Common myeloid progenitor, CD34-positive (primary cell): ENCODE results near the gene RNU1-3.
"Not testable (repeated sequence)": the region's sequence is repeated elsewhere in the genome, so short reads cannot be mapped to it uniquely, and the experiment has no call there.

Experiments
- CTCF ChIA-PET: fragments of 350-600 bp; sonication (Branson Sonifier 250); formaldehyde crosslinking; loops from one replicate; lab custom pipeline; 2021; ENCODE audit warnings: antibody characterized with exemption; lab: Charles Lee
- POLR2A ChIA-PET: fragments of 350-600 bp; sonication (Branson Sonifier 250); formaldehyde crosslinking; loops from one replicate; lab custom pipeline; 2021; ENCODE audit warnings: antibody characterized with exemption; lab: Charles Lee
- DNase-seq, 3 donors: peaks; one replicate each; pipeline versions ENCODE4 v3.0.0 to v3.0.0-alpha.2; 2013
- H3K27ac ChIP-seq, 2 experiments: 1 replicate in 1 of 2; 2 replicates in 1 of 2; pipeline ENCODE4 v1.7.0; 2013; ENCODE audit warnings: inconsistent platforms in 2 of 2, low read length in 2 of 2, mild to moderate bottlenecking in 2 of 2, low read depth in 1 of 2, moderate library complexity in 1 of 2; ENCODE audit not compliant: severe bottlenecking in 2 of 2, insufficient read depth in 1 of 2, poor library complexity in 1 of 2
- H3K27me3 ChIP-seq, 5 experiments: replicated peaks in 2 of 5; 1 replicate in 3 of 5; 2 replicates in 2 of 5; pipeline versions ENCODE4 v1.6.1 to v1.7.0; 2013; ENCODE audit warnings: low read length in 4 of 5, mild to moderate bottlenecking in 2 of 5, moderate library complexity in 2 of 5, inconsistent platforms in 1 of 5; ENCODE audit not compliant: insufficient read depth in 5 of 5, control insufficient read depth in 4 of 5
- H3K36me3 ChIP-seq, 4 experiments: 1 replicate in 2 of 4; 2 replicates in 2 of 4; pipeline versions ENCODE4 v1.6.1 to v1.7.0; 2013; ENCODE audit warnings: low read length in 3 of 4, control low read depth in 1 of 4, mild to moderate bottlenecking in 1 of 4; ENCODE audit not compliant: control insufficient read depth in 4 of 4, insufficient read depth in 4 of 4
- H3K4me1 ChIP-seq, 4 experiments: 1 replicate in 3 of 4; 2 replicates in 1 of 4; pipeline versions ENCODE4 v1.6.1 to v1.7.1; 2013; ENCODE audit warnings: low read length in 3 of 4, mild to moderate bottlenecking in 3 of 4, control low read depth in 1 of 4, inconsistent platforms in 1 of 4, moderate library complexity in 1 of 4; ENCODE audit not compliant: control insufficient read depth in 4 of 4, insufficient read depth in 4 of 4; ENCODE audit errors: control extremely low read depth in 1 of 4
- H3K4me3 ChIP-seq, 7 experiments: 1 replicate in 4 of 7; 2 replicates in 3 of 7; pipeline versions ENCODE4 v1.5.1 to v1.7.0; 2013; ENCODE audit warnings: mild to moderate bottlenecking in 7 of 7, low read length in 6 of 7, moderate library complexity in 6 of 7, inconsistent platforms in 2 of 7, low read depth in 2 of 7, control low read depth in 1 of 7; ENCODE audit not compliant: insufficient read depth in 4 of 7, control insufficient read depth in 1 of 7; ENCODE audit errors: extremely low read depth in 1 of 7
- H3K9me3 ChIP-seq, 5 experiments: 1 replicate in 4 of 5; 2 replicates in 1 of 5; pipeline versions ENCODE4 v1.6.1 to v1.7.1; 2013; ENCODE audit warnings: low read length in 4 of 5, mild to moderate bottlenecking in 2 of 5, inconsistent platforms in 1 of 5, low read depth in 1 of 5, moderate library complexity in 1 of 5; ENCODE audit not compliant: control insufficient read depth in 4 of 5, insufficient read depth in 2 of 5; ENCODE audit errors: control extremely low read depth in 1 of 5
- WGBS: methylation state at CpG from one replicate; pipeline ENCODE4 v1.1.5; 2013; ENCODE audit not compliant: insufficient coverage; 5-methylcytosine and 5-hydroxymethylcytosine counted together

Gene RNU1-3

GRCh38 chr1:16631248-16632043 lies 35.3 kb downstream of the RNU1-3 start:
- Histone ChIP-seq H3K4me3 (no peak overlapping the region), H3K27ac (no peak overlapping the region), H3K4me1 (peaks cover 0 to 5% (median 0%) of the 10 kb centered on the region in 4 experiments), H3K36me3 (peaks cover 19 to 69% (median 46%) of the 10 kb centered on the region in 4 experiments), H3K9me3 (no peaks in the 10 kb centered on the region), H3K27me3 (no peaks in the 10 kb centered on the region)
- 93% methylated on average over 20 of the region's 20 CpGs for WGBS
- CTCF ChIA-PET, result interaction anchor here (1.8 to 4.7 kb wide), 3 partner anchors 9 to 13 kb away, joined by 3 to 27 read pairs (median 9); no protein-coding TSS in a partner anchor
- DNase-seq, result no peak
- POLR2A ChIA-PET, result no interaction called here

GRCh38 chr1:16630661-16631247 lies 36.0 kb downstream of the RNU1-3 start:
- Histone ChIP-seq H3K27ac (no peak overlapping the region), H3K9me3 (no peaks in the 10 kb centered on the region), H3K4me3 (no peak overlapping the region), H3K27me3 (no peaks in the 10 kb centered on the region), H3K4me1 (peaks cover 0 to 5% (median 0%) of the 10 kb centered on the region in 4 experiments), H3K36me3 (peaks cover 19 to 75% (median 52%) of the 10 kb centered on the region in 4 experiments)
- CTCF ChIA-PET, result interaction anchor here (0.6 to 4.7 kb wide), 4 partner anchors 9 to 21 kb away, joined by 3 to 27 read pairs (median 6); no protein-coding TSS in a partner anchor
- no peak for DNase-seq
- WGBS, result 98% methylated on average over 36 of the region's 36 CpGs
- POLR2A ChIA-PET, result no interaction called here

- H3K27me3 ChIP-seq, H3K27ac ChIP-seq, H3K4me1 ChIP-seq, DNase-seq, H3K9me3 ChIP-seq, H3K4me3 ChIP-seq, POLR2A ChIA-PET: not testable (repeated sequence)
- 96% methylated on average over 21 of the region's 21 CpGs for WGBS
- CTCF ChIA-PET, result interaction anchor here (1.0 to 4.7 kb wide), 4 partner anchors 8 to 77 kb away, joined by 3 to 27 read pairs (median 6); no protein-coding TSS in a partner anchor
- H3K36me3 ChIP-seq, result peaks cover 17 to 81% (median 57%) of the 10 kb centered on the region in 4 experiments
Measured at GRCh38 chr1:16629916-16630530, 36.7 kb downstream of the RNU1-3 start.

DNA sequence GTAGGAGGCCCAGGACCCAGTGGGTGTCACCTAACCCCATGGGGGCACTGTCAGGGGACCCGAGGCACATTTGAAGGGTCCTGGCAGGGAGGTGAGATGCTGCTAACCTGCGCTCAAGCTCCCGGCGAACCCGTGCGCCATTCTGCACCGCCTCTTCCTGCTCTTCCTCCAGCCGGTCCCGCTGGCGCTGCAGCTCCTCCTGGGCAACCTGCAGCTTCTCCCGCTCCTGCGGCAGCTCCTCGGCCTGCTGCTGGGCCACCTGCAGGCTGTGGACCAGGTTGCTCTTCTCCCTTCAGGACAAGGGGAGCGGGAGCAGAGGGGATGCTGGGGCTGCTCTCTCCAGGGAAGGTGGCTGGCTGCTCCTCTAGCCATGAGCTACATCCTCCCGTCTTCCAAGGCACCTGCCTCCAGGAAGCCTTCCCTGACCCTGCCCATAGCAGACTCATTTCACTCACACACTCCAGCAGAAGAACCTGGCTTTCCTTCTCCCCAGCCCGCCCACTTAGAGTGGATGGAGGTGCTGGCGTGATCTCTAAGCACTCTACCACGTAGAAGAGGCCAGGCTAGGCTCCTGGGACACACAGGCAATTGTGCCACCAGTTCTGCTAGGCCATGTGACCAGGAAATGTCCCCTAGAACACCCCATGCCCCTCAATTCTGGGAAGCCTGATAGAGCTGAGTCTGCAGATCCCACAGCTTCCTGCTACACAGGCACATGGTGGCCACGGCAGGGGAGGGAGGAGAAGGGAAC lies 38.2 kb downstream of the RNU1-3 start:
- ChIA-PET POLR2A (interaction anchor here (1.5 kb wide), 1 partner anchor 10 kb away, joined by 4 read pairs; no protein-coding TSS in a partner anchor), CTCF (interaction anchor here (2.7 kb wide), 1 partner anchor 12 kb away, joined by 9 read pairs; no protein-coding TSS in a partner anchor)
- Histone ChIP-seq H3K9me3 (no peaks in the 10 kb centered on the region), H3K36me3 (peaks cover 13 to 82% (median 59%) of the 10 kb centered on the region in 4 experiments), H3K27ac (no peak overlapping the region), H3K27me3 (no peaks in the 10 kb centered on the region), H3K4me1 (peaks cover 0 to 5% (median 0%) of the 10 kb centered on the region in 4 experiments), H3K4me3 (no peak overlapping the region)
- DNase-seq, result no peak
- WGBS, result 89% methylated on average over 19 of the region's 19 CpGs

DNA sequence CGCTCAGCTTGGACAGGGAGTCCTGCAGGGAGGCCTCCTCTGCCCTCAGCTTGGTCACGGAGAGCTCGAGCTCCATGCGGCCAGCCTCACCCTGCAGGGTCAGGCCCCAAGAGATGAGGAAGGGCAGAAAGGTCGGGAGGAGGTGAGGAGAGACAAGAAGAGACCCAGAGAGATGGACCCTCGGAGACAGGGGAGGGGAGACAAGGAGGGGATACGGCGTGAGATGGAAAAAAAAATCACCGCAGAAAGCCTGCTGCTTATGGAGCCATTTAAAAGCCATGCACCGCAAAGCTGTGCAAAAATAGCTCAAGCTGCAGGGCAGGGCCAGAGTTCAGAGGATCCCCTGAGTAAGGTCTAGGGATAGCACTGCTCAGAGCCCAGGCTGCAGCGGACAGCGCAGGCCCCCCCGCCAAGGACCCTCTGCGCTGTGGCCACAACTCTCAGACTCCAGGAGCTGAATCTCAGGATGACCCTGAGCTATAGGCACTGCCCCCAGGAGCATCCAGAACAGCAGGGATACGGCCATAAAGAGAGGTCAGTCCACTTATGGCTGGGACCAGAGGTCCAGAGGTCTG lies 40.3 kb downstream of the RNU1-3 start:
- H3K27ac ChIP-seq, H3K27me3 ChIP-seq, POLR2A ChIA-PET, H3K4me1 ChIP-seq, H3K4me3 ChIP-seq, H3K9me3 ChIP-seq, DNase-seq: not testable (repeated sequence)
- peaks cover 9 to 83% (median 56%) of the 10 kb centered on the region in 4 experiments for H3K36me3 ChIP-seq
- CTCF ChIA-PET, result interaction anchor here (0.6 to 7.1 kb wide), 10 partner anchors 8 to 82 kb away, joined by 3 to 104 read pairs (median 4); partner anchors contain the start of gene NBPF1
- 93% methylated on average over 14 of the region's 15 CpGs for WGBS
